Smooth muscle cell (in vitro differentiated cells): ENCODE results near the gene MPPED2. TPM values are rescaled to one million over a fixed set of nuclear protein-coding genes. Genes with fewer than 3 reads are reported as not detected.

Source experiments
- DNase-seq: peaks from one replicate; lab custom pipeline; 2025; ENCODE audit not compliant: unreplicated experiment; lab: John Stamatoyannopoulos, UW
- H2AFZ ChIP-seq: fragments of 200-600 bp; sonication (generic); 2 replicates; pipeline ENCODE4 v1.6.0; 2016; ENCODE audit warnings: antibody characterized with exemption, low read depth, mild to moderate bottlenecking
- H3F3A ChIP-seq: fragments of 200-600 bp; sonication (generic); 2 replicates; pipeline ENCODE4 v1.6.0; 2017; ENCODE audit warnings: antibody characterized with exemption, low read depth
- H3K27ac ChIP-seq: fragments of 200-600 bp; sonication (generic); 2 replicates; pipeline ENCODE4 v1.5.1; 2016; ENCODE audit warnings: low read depth, mild to moderate bottlenecking
- H3K27me3 ChIP-seq: fragments of 200-600 bp; sonication (generic); 2 replicates; pipeline ENCODE4 v1.6.1; 2016; ENCODE audit warnings: low read depth, mild to moderate bottlenecking
- H3K36me3 ChIP-seq: fragments of 200-600 bp; sonication (generic); 2 replicates; pipeline ENCODE4 v1.5.1; 2016; ENCODE audit warnings: low read depth
- H3K4me1 ChIP-seq: fragments of 200-600 bp; sonication (generic); 2 replicates; pipeline ENCODE4 v1.5.1; 2016; ENCODE audit warnings: low read depth
- H3K4me2 ChIP-seq: fragments of 200-600 bp; sonication (generic); 2 replicates; pipeline ENCODE4 v1.6.0; 2016; ENCODE audit warnings: mild to moderate bottlenecking
- H3K4me3 ChIP-seq: fragments of 200-600 bp; sonication (generic); 2 replicates; pipeline ENCODE4 v1.5.1; 2016; ENCODE audit warnings: mild to moderate bottlenecking
- H3K79me2 ChIP-seq: fragments of 200-600 bp; sonication (generic); 2 replicates; pipeline ENCODE4 v1.6.0; 2016; ENCODE audit warnings: low read depth, mild to moderate bottlenecking
- H3K9ac ChIP-seq: fragments of 200-600 bp; sonication (generic); 2 replicates; pipeline ENCODE4 v1.6.0; 2016; ENCODE audit warnings: low read depth
- H3K9me3 ChIP-seq: fragments of 200-600 bp; sonication (generic); replicated peaks from 2 replicates; pipeline ENCODE4 v1.5.1; 2016; ENCODE audit warnings: low read depth
- H4K20me1 ChIP-seq: fragments of 200-600 bp; sonication (generic); 2 replicates; pipeline ENCODE4 v1.6.0; 2016; ENCODE audit warnings: low read depth
- WGBS: methylation state at CpG from one replicate; pipeline ENCODE4 v1.1.7; 2016; ENCODE audit warnings: low lambda C conversion rate; 5-methylcytosine and 5-hydroxymethylcytosine counted together
- polyA plus RNA-seq: library from polyadenylated mRNA; unstranded; fragments of >200 nt; fragmentation: Nextera tagmentation; extraction: Ambion mirVana; gene quantifications from 2 replicates; pipeline ENCODE4 v1.2.1, GENCODE V29; 2016
- total RNA-seq: library from RNA; depleted of rRNA; stranded (reverse); fragments of >200 nt; gene quantifications from 2 replicates; pipeline ENCODE4 v1.2.3, GENCODE V29; 2014
- TF ChIP-seq, protein P1 (sequence below): fragments of 200-600 bp; sonication (generic); IDR thresholded peaks from 2 replicates; pipeline ENCODE4 v1.5.1; 2017; ENCODE audit warnings: borderline replicate concordance, mild to moderate bottlenecking, antibody characterized with exemption; ENCODE audit not compliant: insufficient read depth, poor library complexity, severe bottlenecking

Gene MPPED2
- total and polyA plus RNA-seq, 2 experiments from 2014 or later: 0.82 to 1.4 TPM

DNA sequence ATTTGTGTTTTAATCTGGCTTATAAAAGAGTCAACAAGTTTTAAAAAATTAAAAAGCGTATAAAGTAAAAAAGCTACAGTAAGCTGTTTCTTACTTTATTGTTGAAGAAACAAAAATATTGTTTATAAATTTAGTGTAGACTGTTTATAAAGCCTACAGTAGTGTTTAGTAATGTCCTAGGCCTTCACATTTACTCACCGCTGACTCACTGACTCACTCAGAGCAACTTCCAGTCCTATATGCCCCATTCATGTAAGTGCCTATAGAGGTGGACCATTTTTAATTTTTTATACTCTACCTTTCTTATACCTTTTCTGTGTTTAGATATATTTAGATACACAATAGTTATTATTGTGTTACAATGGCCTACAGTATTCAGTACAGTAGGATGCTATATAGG, 12.2 kb downstream of the MPPED2 start:
- Histone ChIP-seq H3K36me3 (no peaks in the 10 kb centered on the region), H3K27me3 (no peaks in the 10 kb centered on the region), H3K9ac (no peak overlapping the region), H3K79me2 (no peaks in the 10 kb centered on the region), H4K20me1 (no peaks in the 10 kb centered on the region), H2AFZ (no peak overlapping the region), H3K4me3 (no peak overlapping the region), H3K4me1 (no peaks in the 10 kb centered on the region), H3F3A (no peaks in the 10 kb centered on the region), H3K4me2 (no peak overlapping the region), H3K9me3 (no peaks in the 10 kb centered on the region), H3K27ac (no peak overlapping the region)
- DNase-seq: no peak
- 61% methylated on average over 2 of the region's 2 CpGs for WGBS
- TF ChIP-seq, protein P1, sequence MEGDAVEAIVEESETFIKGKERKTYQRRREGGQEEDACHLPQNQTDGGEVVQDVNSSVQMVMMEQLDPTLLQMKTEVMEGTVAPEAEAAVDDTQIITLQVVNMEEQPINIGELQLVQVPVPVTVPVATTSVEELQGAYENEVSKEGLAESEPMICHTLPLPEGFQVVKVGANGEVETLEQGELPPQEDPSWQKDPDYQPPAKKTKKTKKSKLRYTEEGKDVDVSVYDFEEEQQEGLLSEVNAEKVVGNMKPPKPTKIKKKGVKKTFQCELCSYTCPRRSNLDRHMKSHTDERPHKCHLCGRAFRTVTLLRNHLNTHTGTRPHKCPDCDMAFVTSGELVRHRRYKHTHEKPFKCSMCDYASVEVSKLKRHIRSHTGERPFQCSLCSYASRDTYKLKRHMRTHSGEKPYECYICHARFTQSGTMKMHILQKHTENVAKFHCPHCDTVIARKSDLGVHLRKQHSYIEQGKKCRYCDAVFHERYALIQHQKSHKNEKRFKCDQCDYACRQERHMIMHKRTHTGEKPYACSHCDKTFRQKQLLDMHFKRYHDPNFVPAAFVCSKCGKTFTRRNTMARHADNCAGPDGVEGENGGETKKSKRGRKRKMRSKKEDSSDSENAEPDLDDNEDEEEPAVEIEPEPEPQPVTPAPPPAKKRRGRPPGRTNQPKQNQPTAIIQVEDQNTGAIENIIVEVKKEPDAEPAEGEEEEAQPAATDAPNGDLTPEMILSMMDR: no peak

DNA sequence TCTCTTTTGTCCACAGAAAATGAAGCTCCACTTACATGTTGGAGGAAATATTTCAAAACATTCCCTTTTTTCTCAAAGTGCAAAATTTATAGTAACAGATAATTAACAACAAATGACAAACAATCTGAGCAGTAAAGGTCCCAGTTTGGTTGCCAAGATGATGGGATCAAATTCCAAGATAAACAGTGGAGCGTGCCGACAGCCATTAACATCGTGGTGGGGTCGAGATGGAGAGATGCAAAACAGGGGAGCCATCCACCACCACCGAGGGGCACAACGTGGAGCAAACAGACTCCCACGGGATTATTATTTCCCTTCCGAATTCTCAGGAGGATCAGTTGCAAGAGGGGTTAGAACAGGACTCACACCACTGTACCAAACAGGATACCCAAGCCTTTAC, 17.2 kb downstream of the MPPED2 start:
- no peak overlapping the region for H3K27ac ChIP-seq
- H3F3A ChIP-seq: peaks cover 2% of the 10 kb centered on the region
- DNase-seq: no peak
- no peaks in the 10 kb centered on the region for H3K4me1 ChIP-seq
- no peak overlapping the region for H3K4me3 ChIP-seq
- TF ChIP-seq, protein P1: no peak
- no peaks in the 10 kb centered on the region for H3K9me3 ChIP-seq
- H3K79me2 ChIP-seq: no peaks in the 10 kb centered on the region
- no peak overlapping the region for H3K9ac ChIP-seq
- 81% methylated on average over 8 of the region's 8 CpGs for WGBS
- no peaks in the 10 kb centered on the region for H3K36me3 ChIP-seq
- no peaks in the 10 kb centered on the region for H3K27me3 ChIP-seq
- H2AFZ ChIP-seq: no peak overlapping the region
- H3K4me2 ChIP-seq: no peak overlapping the region
- H4K20me1 ChIP-seq: no peaks in the 10 kb centered on the region

DNA sequence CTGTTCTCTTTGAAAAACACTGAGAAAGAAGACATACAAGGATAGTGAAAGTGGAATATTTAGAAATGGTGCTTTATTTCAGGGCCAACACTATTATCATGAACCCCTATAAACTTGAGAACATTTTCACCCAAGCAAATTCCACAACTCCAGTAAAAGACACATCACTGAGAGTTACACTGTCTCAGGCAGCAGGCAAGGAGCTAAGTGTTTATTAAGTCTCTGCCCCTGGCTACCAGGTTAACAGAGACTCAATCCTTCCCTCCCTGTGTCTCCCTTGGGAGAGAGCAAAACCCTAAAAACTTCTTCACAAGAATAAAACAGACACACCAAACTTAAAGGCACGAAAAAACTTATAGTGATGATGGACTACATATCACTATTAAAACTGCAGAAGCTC, 18.5 kb downstream of the MPPED2 start:
- H4K20me1 ChIP-seq: no peaks in the 10 kb centered on the region
- no peak overlapping the region for H3K27ac ChIP-seq
- no peaks in the 10 kb centered on the region for H3K9me3 ChIP-seq
- no peaks in the 10 kb centered on the region for H3K79me2 ChIP-seq
- H2AFZ ChIP-seq: no peak overlapping the region
- 67% methylated on average over 1 of the region's 1 CpG for WGBS
- H3K4me3 ChIP-seq: no peak overlapping the region
- H3F3A ChIP-seq: peaks cover 2% of the 10 kb centered on the region
- TF ChIP-seq, protein P1: no peak
- no peaks in the 10 kb centered on the region for H3K27me3 ChIP-seq
- H3K4me1 ChIP-seq: no peaks in the 10 kb centered on the region
- no peak overlapping the region for H3K4me2 ChIP-seq
- H3K9ac ChIP-seq: no peak overlapping the region
- H3K36me3 ChIP-seq: no peaks in the 10 kb centered on the region
- DNase-seq: no peak

DNA sequence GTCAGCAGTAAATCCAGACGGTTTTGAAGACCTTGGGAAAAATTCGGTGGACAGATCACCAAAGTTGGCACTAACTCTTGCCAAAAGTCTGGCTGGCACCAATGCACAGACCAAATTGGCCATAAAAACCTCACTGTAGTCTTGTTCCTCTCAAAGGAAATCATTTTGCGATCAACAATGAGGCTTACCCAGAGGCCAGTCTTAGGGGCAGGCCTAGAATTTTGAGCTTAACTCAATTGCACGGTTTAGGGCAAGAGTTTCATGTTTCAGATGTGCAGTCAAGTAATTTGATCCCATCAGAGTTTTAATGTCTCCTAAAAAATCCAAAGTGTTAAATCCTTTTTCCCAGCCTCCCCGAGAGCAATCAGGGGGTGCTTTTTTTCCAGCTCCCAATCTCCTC, 19.0 kb downstream of the MPPED2 start:
- 56% methylated on average over 5 of the region's 5 CpGs for WGBS
- no peaks in the 10 kb centered on the region for H3K4me1 ChIP-seq
- no peaks in the 10 kb centered on the region for H3K9me3 ChIP-seq
- TF ChIP-seq, protein P1: no peak
- no peak overlapping the region for H3K27ac ChIP-seq
- no peaks in the 10 kb centered on the region for H3K27me3 ChIP-seq
- H3K79me2 ChIP-seq: no peaks in the 10 kb centered on the region
- no peaks in the 10 kb centered on the region for H3K36me3 ChIP-seq
- no peaks in the 10 kb centered on the region for H4K20me1 ChIP-seq
- H3K4me3 ChIP-seq: no peak overlapping the region
- H3K9ac ChIP-seq: no peak overlapping the region
- no peak overlapping the region for H3K4me2 ChIP-seq
- peaks cover 2% of the 10 kb centered on the region for H3F3A ChIP-seq
- no peak overlapping the region for H2AFZ ChIP-seq
- DNase-seq: no peak
